ENCODE measurements around the gene UMODL1. TPM values are rescaled to one million over a fixed set of nuclear protein-coding genes. Genes with fewer than 3 reads are reported as not detected.

Gene UMODL1, protein sequence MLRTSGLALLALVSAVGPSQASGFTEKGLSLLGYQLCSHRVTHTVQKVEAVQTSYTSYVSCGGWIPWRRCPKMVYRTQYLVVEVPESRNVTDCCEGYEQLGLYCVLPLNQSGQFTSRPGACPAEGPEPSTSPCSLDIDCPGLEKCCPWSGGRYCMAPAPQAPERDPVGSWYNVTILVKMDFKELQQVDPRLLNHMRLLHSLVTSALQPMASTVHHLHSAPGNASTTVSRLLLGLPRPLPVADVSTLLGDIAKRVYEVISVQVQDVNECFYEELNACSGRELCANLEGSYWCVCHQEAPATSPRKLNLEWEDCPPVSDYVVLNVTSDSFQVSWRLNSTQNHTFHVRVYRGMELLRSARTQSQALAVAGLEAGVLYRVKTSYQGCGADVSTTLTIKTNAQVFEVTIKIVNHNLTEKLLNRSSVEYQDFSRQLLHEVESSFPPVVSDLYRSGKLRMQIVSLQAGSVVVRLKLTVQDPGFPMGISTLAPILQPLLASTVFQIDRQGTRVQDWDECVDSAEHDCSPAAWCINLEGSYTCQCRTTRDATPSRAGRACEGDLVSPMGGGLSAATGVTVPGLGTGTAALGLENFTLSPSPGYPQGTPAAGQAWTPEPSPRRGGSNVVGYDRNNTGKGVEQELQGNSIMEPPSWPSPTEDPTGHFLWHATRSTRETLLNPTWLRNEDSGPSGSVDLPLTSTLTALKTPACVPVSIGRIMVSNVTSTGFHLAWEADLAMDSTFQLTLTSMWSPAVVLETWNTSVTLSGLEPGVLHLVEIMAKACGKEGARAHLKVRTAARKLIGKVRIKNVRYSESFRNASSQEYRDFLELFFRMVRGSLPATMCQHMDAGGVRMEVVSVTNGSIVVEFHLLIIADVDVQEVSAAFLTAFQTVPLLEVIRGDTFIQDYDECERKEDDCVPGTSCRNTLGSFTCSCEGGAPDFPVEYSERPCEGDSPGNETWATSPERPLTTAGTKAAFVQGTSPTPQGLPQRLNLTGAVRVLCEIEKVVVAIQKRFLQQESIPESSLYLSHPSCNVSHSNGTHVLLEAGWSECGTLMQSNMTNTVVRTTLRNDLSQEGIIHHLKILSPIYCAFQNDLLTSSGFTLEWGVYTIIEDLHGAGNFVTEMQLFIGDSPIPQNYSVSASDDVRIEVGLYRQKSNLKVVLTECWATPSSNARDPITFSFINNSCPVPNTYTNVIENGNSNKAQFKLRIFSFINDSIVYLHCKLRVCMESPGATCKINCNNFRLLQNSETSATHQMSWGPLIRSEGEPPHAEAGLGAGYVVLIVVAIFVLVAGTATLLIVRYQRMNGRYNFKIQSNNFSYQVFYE
- total RNA-seq (under 1 TPM; 0.42 to 0.49 TPM), total RNA-seq (0 to 8.6 (median 0.95) reads per million in 172 experiments)
- 0.11 TPM for polyA plus RNA-seq (2013, experiment 1 of 2)
- polyA plus RNA-seq (2013, experiment 2 of 2): 0.05 TPM

- H3K27me3 Mint-ChIP-seq: no peaks in the 10 kb centered on the region
- H3K27ac Mint-ChIP-seq: no peak within 1 kb of the TSS
- no peak for DNase-seq
These were observed at the start of gene UMODL1 for GRCh38 chr21:42071146-42071737. TSS of gene UMODL1 (plus strand) at chr21:42071317. CDS start at chr21:42071317, 0 bp downstream.

DNA sequence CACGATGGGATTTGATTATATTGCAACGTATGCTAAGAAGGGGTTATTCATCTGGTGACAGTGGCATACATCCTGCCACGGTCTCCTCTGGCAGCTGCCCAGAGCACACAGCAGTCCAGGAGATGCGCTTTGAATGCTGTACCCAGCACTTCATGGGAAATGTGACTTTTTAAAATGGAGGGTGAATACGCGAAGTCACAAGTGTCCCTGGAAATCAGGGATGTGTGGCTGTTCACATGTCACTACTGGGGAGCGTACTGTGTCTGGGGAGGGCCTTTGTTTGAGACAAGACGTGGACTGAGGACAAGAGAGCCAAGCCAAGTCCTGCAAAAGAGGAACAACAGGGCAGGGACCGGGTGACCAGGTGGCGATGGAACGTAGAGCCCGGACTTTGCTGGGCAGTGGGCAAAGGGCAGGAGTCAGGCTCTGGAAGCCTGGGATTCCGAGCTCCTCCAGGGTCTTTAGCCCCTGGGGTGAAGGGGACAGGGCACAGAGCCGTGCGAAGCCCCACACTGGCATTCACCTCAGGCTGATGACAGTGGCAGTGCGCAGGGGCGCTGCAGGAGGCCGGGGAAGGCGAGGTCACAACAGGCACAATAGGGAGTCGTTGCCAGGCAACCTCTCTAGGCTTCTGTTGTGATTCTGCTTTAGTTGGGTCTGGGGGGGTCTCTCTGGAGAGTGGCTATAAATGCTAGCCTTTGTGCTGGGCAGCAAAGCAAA, 49.6 kb upstream of the UMODL1 start:
- DNase-seq (peak in 1 of 14 experiments; percentile 8), ATAC-seq (ENCODE audit: poor library complexity) (no peak)
- intact Hi-C loops (cut with DNase I, micrococcal nuclease): no loop called here
- TF ChIP-seq, protein P1, sequence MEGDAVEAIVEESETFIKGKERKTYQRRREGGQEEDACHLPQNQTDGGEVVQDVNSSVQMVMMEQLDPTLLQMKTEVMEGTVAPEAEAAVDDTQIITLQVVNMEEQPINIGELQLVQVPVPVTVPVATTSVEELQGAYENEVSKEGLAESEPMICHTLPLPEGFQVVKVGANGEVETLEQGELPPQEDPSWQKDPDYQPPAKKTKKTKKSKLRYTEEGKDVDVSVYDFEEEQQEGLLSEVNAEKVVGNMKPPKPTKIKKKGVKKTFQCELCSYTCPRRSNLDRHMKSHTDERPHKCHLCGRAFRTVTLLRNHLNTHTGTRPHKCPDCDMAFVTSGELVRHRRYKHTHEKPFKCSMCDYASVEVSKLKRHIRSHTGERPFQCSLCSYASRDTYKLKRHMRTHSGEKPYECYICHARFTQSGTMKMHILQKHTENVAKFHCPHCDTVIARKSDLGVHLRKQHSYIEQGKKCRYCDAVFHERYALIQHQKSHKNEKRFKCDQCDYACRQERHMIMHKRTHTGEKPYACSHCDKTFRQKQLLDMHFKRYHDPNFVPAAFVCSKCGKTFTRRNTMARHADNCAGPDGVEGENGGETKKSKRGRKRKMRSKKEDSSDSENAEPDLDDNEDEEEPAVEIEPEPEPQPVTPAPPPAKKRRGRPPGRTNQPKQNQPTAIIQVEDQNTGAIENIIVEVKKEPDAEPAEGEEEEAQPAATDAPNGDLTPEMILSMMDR (IDR thresholded peaks at IDR 0.05): no peak
- Mint-ChIP-seq H3K36me3 (ENCODE audit: low read depth) (no peaks in the 10 kb centered on the region), H3K4me3 (no peak overlapping the region), H3K9me3 (no peaks in the 10 kb centered on the region), H3K27ac (no peak overlapping the region), H3K4me1 (ENCODE audit: low read depth) (no peaks in the 10 kb centered on the region), H3K27me3 (no peaks in the 10 kb centered on the region)
- Histone ChIP-seq H3K27ac (ENCODE audit: low read depth in 1 of 2, low read length in 2 of 2) (no peak overlapping the region), H3K4me3 (ENCODE audit: low read length) (no peak overlapping the region), H3K4me1 (ENCODE audit: insufficient read depth, low read length) (no peaks in the 10 kb centered on the region), H3K9me3 (ENCODE audit: control insufficient read depth in 1 of 2, insufficient read depth in 1 of 2, low read length in 2 of 2) (no peaks in the 10 kb centered on the region), H3K27me3 (ENCODE audit: control insufficient read depth in 1 of 2, insufficient read depth in 2 of 2, low read length in 2 of 2) (no peaks in the 10 kb centered on the region), H3K36me3 (ENCODE audit: insufficient read depth, low read length) (no peaks in the 10 kb centered on the region)
- CTCF ChIA-PET: no interaction called here
- POLR2A ChIA-PET: no interaction called here

More at GRCh38 chr21:42071146-42071737, at the start of gene UMODL1:
- H3K27me3 ChIP-seq (ENCODE audit: control insufficient read depth in 1 of 2, insufficient read depth in 2 of 2, low read length in 2 of 2): no peaks in the 10 kb centered on the region
- intact Hi-C loops (cut with DNase I, micrococcal nuclease): no loop called here
- H3K4me1 Mint-ChIP-seq (ENCODE audit: low read depth): peaks cover 13% of the 10 kb centered on the region
- no peaks in the 10 kb centered on the region for H3K36me3 ChIP-seq (ENCODE audit: insufficient read depth, low read length)
- H3K4me1 ChIP-seq (ENCODE audit: insufficient read depth, low read length): peaks cover 6% of the 10 kb centered on the region
- H3K9me3 ChIP-seq (ENCODE audit: control insufficient read depth in 1 of 2, insufficient read depth in 1 of 2, low read length in 2 of 2): no peaks in the 10 kb centered on the region
- H3K36me3 Mint-ChIP-seq (ENCODE audit: low read depth): no peaks in the 10 kb centered on the region
- ATAC-seq (ENCODE audit: poor library complexity): no peak
- H3K4me3 Mint-ChIP-seq: no peak within 1 kb of the TSS
- H3K27ac ChIP-seq (ENCODE audit: low read depth in 1 of 2, low read length in 2 of 2): no peak within 1 kb of the TSS
- no peak within 1 kb of the TSS for H3K4me3 ChIP-seq (ENCODE audit: low read length)
- H3K9me3 Mint-ChIP-seq: no peaks in the 10 kb centered on the region
- ChIA-PET POLR2A (interaction anchor here (1.0 kb wide), 1 partner anchor 9 kb away, joined by 7 read pairs; no protein-coding TSS in a partner anchor), CTCF (no interaction called here)
- TF ChIP-seq, protein P1 (IDR thresholded peaks at IDR 0.05): no peak

Measured in CD4-positive, alpha-beta T cell (primary cell).